GM18907 (cell line): ENCODE measurements around the gene USP31.
"Not testable (repeated sequence)": the region's sequence is repeated elsewhere in the genome, so short reads cannot be mapped to it uniquely, and the experiment has no call there.

Source experiments
- ATAC-seq: cut with Tn5 transposase; IDR thresholded peaks from one replicate; pipeline ENCODE4 v1.9.1; 2021; ENCODE audit warnings: mild to moderate bottlenecking, moderate library complexity; ENCODE audit not compliant: unreplicated experiment

The USP31 gene

DNA sequence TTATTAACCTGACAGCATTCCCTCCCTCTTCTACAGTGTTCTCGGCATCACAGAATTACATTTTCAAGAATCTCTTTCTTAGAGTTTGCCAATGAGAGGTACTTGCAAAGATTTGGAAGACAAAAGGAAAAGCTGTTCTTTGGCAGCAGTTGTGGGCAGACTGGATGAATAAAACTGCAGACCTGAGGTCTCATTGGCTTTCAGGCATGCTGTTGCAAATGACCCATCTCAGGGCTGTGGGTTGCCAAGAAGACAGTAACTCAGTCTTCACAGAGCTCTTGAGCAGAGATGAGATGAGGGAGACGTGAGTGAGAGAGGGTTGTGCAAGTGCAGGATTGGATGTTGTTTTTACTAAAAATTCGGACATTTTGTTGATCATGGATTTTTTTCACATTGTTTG, 11.3 kb upstream of the USP31 start:
- no peak for ATAC-seq

DNA sequence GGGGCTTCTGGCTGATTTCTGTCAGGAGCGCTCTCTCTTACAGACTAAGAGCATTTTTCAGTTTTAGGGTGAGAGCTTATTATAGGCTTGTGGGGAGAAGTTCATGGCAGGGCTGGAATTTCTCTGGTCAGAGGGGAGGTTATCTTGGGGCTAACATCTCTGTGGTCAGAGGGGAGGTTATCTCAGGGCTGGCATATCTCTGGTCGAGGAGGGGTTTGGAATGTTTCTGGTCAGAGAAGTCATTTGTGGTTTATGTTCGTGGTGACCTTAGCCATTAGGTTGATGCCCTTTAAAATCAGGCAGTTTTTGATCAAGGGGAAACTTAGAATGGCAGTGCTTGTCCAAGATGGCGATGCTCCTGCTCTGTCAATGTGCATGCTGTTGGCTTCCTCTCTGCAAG, 10.8 kb upstream of the USP31 start:
- no peak for ATAC-seq

DNA sequence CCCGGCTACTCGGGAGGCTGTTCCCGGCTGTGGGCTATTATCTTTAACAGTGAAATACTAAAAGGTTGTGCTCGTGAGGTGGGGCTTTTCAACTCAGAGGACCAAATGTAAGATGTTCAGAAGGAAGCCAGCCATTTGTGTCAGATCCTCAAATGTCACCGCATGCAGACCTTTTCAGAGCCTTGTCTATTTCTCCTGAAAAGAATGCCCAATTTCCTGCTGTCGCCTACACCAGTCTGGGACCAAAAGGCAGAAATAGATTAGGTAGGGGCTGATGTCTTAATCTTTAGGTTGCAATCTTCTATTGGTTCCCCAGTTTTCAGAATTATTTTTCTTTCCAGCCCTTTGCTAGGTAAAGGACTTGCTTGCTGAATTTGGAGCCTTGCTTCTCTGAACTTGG, 8.9 kb upstream of the USP31 start:
- ATAC-seq: no peak

DNA sequence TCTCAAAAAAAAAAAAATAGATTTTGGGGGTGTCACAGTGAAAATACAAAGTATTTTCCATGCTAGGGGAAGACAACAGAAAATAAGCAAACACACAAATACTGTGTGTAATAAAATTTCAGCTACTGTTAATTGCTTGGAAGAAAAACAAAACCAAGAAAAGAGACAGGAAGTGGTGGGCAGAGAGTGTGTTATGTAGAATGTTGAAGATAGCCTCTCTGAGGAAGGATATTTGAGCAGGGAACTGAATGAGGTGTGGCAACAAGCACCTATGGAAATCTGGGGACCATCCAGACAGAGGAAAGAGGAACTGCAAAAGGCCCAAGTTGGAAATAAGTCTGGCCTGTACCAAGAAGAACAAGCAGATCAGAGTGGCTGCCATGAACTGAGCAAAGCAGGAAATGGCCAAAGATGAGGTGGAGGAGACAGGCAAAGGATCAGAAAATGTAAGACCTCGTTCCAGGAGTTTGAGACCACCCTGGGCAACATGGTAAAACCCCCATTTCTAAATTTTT, 7.8 kb upstream of the USP31 start:
- no peak for ATAC-seq

DNA sequence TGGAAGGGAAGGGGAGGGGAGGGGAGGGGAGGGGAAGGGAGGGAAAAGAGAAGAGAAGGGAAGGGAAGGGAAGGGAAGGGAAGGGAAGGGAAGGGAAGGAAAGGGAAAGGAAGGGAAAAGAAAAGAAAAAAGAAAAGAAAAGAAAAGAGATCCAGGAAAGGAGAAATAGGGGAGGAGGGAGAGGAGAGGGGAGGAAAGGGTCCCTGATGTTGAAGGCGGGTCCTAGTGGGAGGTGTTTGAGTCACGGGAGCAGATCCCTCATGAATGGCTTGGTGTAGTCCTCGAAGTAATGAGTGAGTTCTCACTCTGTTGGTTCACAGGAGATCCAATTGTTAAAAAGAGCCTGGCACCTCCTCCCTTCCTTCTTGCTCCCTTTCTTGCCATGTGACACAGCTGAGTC, 6.9 kb upstream of the USP31 start:
- ATAC-seq: no peak

DNA sequence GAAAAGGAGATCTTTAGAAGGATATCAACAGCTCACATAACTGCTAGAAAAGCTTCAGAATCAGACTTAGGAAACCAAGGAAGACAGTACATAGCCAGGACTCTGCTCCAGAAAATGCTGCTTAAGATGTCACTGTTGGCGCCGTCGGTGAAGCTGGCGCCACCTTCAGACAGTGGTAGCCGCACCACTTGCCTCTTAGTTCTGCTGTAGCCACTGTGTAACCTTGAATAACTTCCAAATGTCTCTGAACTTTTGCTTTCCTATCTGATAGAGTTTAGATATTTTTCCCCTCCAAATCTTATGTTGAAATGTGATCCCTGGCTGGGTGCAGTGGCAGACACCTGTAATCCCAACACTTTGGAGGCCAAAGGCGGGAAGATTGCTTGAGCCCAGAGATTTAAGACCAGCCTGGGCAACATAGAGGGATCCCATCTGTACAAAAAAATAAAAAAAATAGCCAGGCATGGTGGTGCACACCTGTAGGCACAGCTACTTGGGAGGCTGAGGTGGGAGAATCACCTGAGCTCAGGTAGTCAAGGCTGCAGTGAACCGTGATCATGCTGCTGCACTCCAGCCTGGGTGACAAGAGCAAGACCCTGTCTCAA, 6.3 kb upstream of the USP31 start:
- ATAC-seq: no peak

DNA sequence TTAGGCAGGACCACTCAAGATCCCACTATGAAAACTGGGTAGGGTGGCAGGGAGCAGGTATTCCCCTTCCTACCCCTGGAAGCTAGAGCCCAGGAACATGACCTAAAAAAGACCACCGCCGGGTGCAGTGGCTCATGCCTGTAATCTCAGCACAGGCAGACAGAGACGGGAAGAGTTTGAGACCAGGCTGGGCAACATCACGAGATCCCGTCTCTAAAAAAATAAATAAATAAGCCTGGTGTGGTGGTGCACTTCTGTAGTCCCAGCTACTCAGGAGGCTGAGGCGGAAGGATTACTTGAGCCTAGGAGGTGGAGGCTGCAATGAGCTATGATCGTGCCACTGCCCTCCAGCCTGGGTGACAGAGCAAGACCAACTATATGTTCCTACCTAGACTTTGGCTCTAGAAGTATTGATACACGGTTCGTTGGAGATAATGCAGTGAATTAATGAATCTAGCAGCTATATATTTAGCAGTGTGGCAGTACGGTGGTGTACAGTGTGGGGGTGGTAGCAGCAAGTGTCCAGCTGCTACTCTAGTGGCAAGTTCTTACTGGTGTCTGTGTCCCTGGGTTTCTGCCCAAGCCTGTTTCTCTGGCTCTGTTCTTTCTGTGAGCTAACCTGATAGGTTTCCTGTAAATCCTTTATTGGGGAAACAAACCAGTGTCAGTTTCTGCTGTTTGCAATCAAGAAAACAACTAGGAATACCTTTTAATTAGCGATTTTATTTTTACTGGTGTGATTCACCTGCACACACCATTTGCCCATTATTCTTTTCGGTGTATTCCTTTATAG, 3.3 kb upstream of the USP31 start:
- ATAC-seq: no peak

DNA sequence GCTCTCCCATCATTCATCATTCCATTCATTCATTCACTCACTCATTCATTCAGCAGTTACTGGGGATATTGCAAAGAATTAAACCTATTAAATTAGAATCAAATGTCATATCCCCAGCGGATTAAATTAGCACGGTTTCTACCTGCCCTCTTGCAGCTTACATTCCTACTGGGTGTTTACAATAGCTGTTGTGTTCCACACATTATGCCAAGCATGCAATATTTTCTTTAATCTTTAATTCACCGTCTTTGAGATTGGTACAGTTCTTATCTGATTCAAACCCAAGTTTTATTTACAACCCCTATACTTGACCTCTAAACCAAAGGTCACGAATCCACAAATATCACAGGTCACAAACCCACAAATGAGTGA, 727 bp upstream of the USP31 start:
- ATAC-seq: no peak

DNA sequence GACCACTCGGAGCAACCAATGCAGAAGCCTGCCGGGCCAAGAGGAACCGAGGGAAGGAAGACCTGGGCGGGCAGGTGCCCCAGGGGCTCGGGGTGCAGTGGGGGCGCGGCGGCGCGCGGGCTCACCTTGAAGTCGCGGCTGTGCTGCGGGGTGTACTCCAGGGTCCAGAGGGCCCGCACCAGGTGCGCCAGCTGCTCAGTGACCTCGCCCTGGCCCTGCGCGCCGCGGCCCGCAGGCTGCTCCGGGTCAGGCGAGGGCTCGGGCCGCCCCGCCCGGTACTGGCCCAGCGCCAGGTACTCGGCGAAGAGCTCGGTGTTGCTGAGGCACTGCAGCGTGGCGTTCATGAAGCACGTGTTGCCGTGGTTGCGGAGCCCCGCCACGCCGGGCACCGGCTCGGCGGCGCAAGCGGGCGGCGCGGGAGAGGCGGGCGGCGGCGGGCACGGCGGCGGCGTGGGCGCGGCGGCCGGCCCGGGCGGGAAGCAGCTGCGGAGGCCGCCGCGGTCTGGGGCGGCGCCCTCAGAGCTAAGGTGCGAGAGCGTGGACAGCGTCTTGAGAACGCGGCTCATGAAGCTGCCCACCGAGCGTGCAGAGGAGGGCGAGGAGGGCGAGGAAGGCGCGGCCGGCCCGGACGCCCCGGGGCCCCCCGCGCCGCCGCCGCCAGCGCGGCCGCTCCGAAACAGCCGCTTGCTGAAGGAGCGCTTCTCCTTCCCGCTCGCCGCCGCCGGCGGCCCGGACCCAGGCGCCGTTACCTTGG, 562 bp downstream of the USP31 start:
- peak; percentile 39 for ATAC-seq

DNA sequence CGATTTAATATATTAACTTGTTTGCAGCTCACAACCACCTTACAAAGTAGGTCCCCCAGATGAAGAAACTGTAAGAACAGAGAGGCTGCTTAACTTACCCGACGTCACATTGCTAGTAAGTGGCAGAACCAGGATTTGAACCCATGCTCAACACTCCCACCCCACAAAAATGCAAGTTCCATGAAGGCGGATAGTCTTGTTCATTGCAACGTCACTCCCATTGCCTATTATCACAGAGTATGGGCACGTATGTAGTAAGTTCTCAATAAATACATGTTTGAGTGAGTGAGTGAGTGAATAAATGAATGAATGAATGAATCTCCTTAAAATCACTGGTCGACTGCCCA, 1.1 kb downstream of the USP31 start:
- no peak for ATAC-seq

DNA sequence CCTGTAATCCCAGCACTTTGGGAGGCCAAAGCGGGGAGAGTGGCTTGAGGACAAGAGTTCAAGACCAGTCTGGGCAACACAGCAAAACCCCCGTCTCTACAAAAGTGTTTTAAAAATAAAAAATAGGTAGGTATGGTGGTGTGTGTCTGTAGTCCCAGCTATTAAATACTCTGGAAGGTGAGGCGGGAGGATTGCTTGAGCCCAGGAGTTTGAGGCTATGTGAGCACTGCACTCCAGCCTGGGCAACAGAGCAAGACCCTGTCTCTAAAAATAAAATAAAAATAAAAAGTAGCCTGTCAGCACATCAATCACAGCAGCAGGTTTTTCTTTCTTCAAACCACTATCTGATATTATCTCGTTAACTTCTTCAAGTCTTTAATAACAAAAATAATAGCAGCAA, 1.6 kb downstream of the USP31 start:
- no peak for ATAC-seq

DNA sequence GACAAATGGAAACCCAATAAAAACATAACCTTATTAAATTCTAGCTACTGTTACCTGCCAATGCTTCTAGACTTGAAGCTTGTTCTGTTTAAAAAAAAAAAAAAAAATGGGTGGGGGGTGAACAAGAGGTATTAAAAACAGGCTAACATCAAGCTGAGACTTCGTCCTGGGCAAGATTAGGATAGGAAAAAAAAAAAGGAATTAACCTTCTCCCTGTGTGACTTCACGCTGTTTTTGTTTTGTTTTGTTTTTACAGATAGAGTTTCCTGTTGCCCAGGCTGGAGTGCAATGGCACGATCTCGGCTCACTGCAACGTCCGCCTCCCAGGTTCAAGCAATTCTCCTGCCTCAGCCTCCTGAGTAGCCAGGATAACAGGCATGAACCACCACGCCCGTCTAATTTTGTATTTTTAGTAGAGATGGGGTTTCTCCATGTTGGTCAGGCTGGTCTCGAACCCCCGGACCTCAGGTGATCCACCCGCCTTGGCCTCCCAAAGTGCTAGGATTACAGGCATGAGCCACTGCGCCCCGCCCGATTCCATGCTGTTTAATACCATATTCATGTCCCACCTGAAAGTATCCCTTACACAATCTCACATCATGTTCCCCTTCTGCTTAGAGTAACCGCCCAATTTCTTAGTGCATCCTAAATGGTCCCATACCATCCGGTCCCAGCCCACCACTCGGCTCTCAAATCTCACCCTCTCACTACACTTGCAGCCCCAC, 2.2 kb downstream of the USP31 start:
- ATAC-seq: no peak

DNA sequence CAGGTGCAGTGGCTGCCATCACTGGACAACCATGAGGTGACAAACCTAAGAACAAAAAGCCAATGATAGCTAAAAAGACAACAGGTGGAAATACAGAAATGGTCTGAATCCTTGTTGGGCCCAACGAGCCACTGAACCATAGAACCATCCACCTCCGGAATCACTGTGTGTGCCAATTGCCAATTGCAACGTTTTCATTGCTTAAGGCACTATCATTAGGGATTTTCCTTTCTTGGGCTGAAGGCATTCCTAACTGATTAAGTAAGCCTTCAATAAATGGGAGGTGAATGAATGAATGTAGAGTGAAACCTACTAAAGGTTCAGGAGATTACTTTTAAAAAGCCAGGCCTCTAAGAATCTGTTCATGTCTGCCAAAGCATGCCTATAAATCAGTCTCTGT, 3.6 kb downstream of the USP31 start:
- ATAC-seq: no peak

DNA sequence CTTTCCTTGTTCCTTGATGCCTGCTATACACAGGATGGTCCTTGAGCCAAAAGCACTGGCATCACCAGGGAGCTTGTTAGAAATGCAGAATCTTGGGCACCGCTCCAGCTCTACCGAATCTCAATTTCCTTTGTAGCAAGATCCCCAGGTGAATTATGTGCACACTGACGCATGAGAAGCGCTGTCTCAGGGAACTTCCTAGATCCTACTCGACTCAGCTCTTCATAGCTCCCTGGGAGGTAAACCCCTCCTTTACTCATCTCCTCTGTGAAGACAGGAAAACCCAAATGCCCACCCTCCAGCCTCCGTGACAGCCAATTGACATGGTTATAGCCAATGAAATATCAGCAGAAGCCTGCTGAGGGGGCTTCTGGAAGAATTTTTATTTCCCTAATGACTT, 4.1 kb downstream of the USP31 start:
- no peak for ATAC-seq

DNA sequence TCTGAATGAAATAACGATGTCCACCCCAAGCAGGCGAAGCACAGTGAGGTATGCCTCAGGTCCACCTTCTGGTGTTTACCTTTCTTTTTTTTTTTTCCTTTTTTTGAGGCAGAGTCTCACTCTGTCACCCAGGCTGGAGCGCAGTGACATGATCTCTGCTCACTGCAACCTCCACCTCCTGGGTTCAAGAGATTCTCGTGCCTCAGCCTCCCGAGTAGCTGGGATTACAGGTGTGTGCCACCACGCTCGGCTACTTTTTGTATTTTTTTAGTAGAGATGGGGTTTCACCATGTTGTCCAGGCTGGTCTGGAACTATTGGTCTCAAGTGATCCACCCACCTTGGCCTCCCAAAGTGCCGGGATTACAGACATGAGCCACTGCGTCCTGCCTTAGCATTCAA, 4.9 kb downstream of the USP31 start:
- ATAC-seq: not testable (repeated sequence)

DNA sequence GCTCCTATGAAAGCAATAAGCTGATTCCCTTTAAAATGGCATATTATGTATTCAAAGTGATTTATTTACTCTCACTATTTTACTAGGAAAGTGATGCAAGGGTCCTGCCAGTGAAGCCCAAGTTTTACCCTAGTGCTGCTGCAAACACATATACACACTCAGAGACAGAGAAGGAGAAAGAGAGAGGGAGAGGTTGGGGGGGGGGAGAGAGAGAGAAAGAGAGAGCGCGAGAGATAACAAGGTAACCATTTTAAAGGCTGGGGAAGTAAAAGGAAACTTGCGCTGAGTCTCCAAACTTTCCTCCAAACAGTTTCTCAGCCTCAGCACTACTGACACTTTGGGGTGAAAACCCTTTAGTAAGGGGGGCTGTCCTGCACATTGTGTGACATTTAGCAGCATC, 5.9 kb downstream of the USP31 start:
- ATAC-seq: no peak

DNA sequence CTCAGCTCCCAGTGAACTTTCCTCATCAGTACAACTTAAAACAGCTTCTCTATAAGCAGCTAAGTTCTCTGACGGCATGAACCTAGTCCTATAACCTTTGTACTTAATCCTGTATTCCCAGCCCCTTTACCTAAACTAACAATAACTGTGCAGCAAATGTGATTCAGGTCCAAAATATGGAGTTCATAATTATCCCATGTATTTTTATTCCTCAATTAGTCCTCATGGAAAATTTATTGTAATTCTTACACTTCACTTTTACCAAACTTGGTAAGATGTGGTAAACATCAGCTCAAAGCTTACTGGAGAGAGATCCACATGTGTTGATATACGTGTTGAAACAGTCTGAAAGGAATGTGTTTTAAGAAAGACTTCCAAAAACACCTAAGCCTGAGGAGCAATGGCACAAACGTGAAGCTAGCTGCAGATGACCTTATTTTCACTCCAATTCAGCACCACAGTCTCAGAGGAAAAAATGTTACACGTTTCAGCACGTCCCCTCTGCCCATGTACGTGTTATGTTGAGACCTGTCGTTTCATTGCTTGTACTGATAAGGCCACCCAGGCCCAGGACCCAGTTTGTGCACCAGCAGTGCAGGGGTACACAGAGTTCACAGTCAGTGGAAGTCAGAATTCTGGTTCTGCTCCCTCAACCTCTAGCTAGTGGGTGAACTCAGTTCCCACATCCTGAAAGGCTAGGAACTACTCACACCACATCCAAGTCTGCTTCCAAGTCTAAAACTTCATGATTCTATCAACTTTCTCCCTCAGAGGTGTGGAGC, 7.1 kb downstream of the USP31 start:
- ATAC-seq: no peak

DNA sequence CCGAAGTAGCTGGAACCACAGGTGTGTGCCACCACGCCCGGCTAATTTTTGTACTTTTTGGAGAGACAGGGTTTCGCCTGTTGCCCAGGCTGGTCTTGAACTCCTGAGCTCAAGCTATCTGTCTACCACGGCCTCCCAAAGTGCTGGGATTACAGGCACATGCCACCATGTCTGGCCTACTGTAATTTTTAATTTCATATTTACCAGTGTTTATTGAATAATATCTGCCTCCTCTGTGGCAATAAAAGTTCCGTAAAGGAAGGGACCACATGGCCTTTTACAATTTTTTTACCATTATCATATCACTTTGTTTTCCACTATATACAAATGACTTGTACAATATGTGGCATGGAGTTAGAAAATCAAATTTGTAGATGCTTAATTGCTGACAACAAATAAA, 7.8 kb downstream of the USP31 start:
- no peak for ATAC-seq

DNA sequence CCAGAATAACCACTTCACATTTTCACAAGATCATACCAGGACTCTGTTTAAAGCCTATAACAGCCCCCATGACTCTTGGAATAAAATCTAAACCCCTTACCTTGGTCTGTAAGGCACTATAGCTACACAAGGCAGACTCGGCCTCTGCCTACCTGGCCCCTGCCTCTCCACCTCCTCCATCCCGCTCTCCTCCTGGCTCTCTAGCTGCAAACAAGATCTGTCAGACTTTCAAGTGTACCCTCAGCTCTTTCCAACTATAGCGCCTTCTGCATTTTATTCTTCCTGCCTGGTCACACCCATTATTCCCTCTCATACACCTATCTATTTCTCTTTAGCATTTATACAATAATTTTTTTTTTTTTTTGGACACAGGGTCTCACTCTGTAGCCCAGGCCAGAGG, 8.2 kb downstream of the USP31 start:
- ATAC-seq: no peak

DNA sequence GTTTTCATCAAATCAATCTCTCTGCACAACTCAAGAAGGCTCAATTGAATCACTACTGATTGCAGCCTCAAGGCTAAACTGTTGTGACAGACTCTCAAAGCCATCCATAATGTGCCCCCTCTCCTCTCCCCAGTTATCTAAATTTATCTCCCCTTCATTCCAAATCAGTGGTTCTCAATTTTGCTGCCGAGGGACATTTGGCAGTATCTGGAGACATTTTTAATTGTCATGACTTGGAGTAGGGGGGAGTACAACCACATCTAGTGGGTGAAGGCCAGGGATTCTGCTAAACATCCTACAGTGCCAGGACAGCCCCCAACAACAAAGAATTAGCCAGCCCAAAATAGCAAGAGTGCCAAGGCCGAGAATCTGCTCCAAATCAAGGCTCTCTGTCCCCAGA, 9.1 kb downstream of the USP31 start:
- no peak for ATAC-seq

DNA sequence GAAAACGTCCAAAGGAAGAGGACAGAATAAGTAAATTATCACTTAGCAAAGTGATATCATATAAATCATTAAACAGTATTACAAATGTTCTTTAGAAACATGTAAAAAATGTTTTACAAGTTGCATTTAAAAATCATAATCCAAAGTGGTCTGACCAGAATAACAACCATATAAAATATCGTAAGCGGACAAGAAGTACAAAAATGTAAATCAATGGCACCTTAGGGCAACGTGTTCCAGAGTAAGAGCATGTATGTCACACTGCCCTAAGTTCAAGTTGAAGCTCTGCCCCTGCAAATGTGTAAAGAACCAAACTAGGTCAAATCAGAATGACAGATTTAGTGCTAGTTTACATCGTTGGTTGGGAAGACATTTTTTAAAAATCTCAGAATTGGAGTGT, 11.4 kb downstream of the USP31 start:
- no peak for ATAC-seq
